ENCODE measurements around the gene NRG3.

GRCh38 chr10:82572744-82573143 is 697.8 kb downstream of the NRG3 start:
- TF ChIP-seq MAX (IDR thresholded peaks at IDR 0.05) (no peak), ZNF274 (IDR thresholded peaks at IDR 0.05; ENCODE audit: borderline replicate concordance, extremely low read depth, low read length) (no peak)
